Smooth muscle cell (in vitro differentiated cells): ENCODE data around the gene FAU. TPM values are rescaled to one million over a fixed set of nuclear protein-coding genes. Genes with fewer than 3 reads are reported as not detected.

Experiments used
- DNase-seq: peaks from one replicate; lab custom pipeline; 2025; ENCODE audit not compliant: unreplicated experiment; lab: John Stamatoyannopoulos, UW
- H2AFZ ChIP-seq: fragments of 200-600 bp; sonication (generic); 2 replicates; pipeline ENCODE4 v1.6.0; 2016; ENCODE audit warnings: antibody characterized with exemption, low read depth, mild to moderate bottlenecking
- H3F3A ChIP-seq: fragments of 200-600 bp; sonication (generic); 2 replicates; pipeline ENCODE4 v1.6.0; 2017; ENCODE audit warnings: antibody characterized with exemption, low read depth
- H3K27ac ChIP-seq: fragments of 200-600 bp; sonication (generic); 2 replicates; pipeline ENCODE4 v1.5.1; 2016; ENCODE audit warnings: low read depth, mild to moderate bottlenecking
- H3K27me3 ChIP-seq: fragments of 200-600 bp; sonication (generic); 2 replicates; pipeline ENCODE4 v1.6.1; 2016; ENCODE audit warnings: low read depth, mild to moderate bottlenecking
- H3K36me3 ChIP-seq: fragments of 200-600 bp; sonication (generic); 2 replicates; pipeline ENCODE4 v1.5.1; 2016; ENCODE audit warnings: low read depth
- H3K4me1 ChIP-seq: fragments of 200-600 bp; sonication (generic); 2 replicates; pipeline ENCODE4 v1.5.1; 2016; ENCODE audit warnings: low read depth
- H3K4me2 ChIP-seq: fragments of 200-600 bp; sonication (generic); 2 replicates; pipeline ENCODE4 v1.6.0; 2016; ENCODE audit warnings: mild to moderate bottlenecking
- H3K4me3 ChIP-seq: fragments of 200-600 bp; sonication (generic); 2 replicates; pipeline ENCODE4 v1.5.1; 2016; ENCODE audit warnings: mild to moderate bottlenecking
- H3K79me2 ChIP-seq: fragments of 200-600 bp; sonication (generic); 2 replicates; pipeline ENCODE4 v1.6.0; 2016; ENCODE audit warnings: low read depth, mild to moderate bottlenecking
- H3K9ac ChIP-seq: fragments of 200-600 bp; sonication (generic); 2 replicates; pipeline ENCODE4 v1.6.0; 2016; ENCODE audit warnings: low read depth
- H3K9me3 ChIP-seq: fragments of 200-600 bp; sonication (generic); replicated peaks from 2 replicates; pipeline ENCODE4 v1.5.1; 2016; ENCODE audit warnings: low read depth
- H4K20me1 ChIP-seq: fragments of 200-600 bp; sonication (generic); 2 replicates; pipeline ENCODE4 v1.6.0; 2016; ENCODE audit warnings: low read depth
- CTCF ChIP-seq: fragments of 200-600 bp; sonication (generic); IDR thresholded peaks from 2 replicates; pipeline ENCODE4 v1.5.1; 2017; ENCODE audit warnings: borderline replicate concordance, mild to moderate bottlenecking, antibody characterized with exemption; ENCODE audit not compliant: insufficient read depth, poor library complexity, severe bottlenecking
- WGBS: methylation state at CpG from one replicate; pipeline ENCODE4 v1.1.7; 2016; ENCODE audit warnings: low lambda C conversion rate; 5-methylcytosine and 5-hydroxymethylcytosine counted together
- polyA plus RNA-seq: library from polyadenylated mRNA; unstranded; fragments of >200 nt; fragmentation: Nextera tagmentation; extraction: Ambion mirVana; gene quantifications from 2 replicates; pipeline ENCODE4 v1.2.1, GENCODE V29; 2016
- total RNA-seq: library from RNA; depleted of rRNA; stranded (reverse); fragments of >200 nt; gene quantifications from 2 replicates; pipeline ENCODE4 v1.2.3, GENCODE V29; 2014

The FAU gene
- total and polyA plus RNA-seq, 2 experiments from 2014 or later: 509 to 537 TPM

GRCh38 chr11:65163684-65164083 lies 41.8 kb upstream of the FAU start:
- Histone ChIP-seq H3K9ac (no peak overlapping the region), H3K9me3 (no peaks in the 10 kb centered on the region), H3K79me2 (no peaks in the 10 kb centered on the region), H4K20me1 (no peaks in the 10 kb centered on the region), H3K4me3 (no peak overlapping the region), H3K27ac (no peak overlapping the region), H3K4me2 (no peak overlapping the region), H3F3A (no peaks in the 10 kb centered on the region), H3K4me1 (no peaks in the 10 kb centered on the region), H3K36me3 (no peaks in the 10 kb centered on the region), H2AFZ (no peak overlapping the region), H3K27me3 (no peaks in the 10 kb centered on the region)
- no peak for DNase-seq
- no peak for TF ChIP-seq CTCF
- 67% methylated on average over 2 of the region's 2 CpGs for WGBS

GRCh38 chr11:65160643-65161042 lies 38.7 kb upstream of the FAU start:
- no peaks in the 10 kb centered on the region for H4K20me1 ChIP-seq
- no peak overlapping the region for H3K4me3 ChIP-seq
- no peak overlapping the region for H3K27ac ChIP-seq
- H3K9ac ChIP-seq: no peak overlapping the region
- H3K36me3 ChIP-seq: no peaks in the 10 kb centered on the region
- WGBS: 80% methylated on average over 3 of the region's 3 CpGs
- H3K4me2 ChIP-seq: no peak overlapping the region
- no peak for TF ChIP-seq CTCF
- H3F3A ChIP-seq: no peaks in the 10 kb centered on the region
- no peaks in the 10 kb centered on the region for H3K4me1 ChIP-seq
- H3K9me3 ChIP-seq: no peaks in the 10 kb centered on the region
- no peaks in the 10 kb centered on the region for H3K79me2 ChIP-seq
- H3K27me3 ChIP-seq: no peaks in the 10 kb centered on the region
- DNase-seq: no peak
- H2AFZ ChIP-seq: no peak overlapping the region

GRCh38 chr11:65159012-65159411 lies 37.1 kb upstream of the FAU start:
- Histone ChIP-seq H3K27ac (no peak overlapping the region), H3K4me1 (no peaks in the 10 kb centered on the region), H3K79me2 (no peaks in the 10 kb centered on the region), H3K27me3 (no peaks in the 10 kb centered on the region), H3K9me3 (no peaks in the 10 kb centered on the region), H2AFZ (no peak overlapping the region), H3F3A (no peaks in the 10 kb centered on the region), H3K36me3 (no peaks in the 10 kb centered on the region), H3K4me3 (no peak overlapping the region), H3K4me2 (no peak overlapping the region), H4K20me1 (no peaks in the 10 kb centered on the region), H3K9ac (no peak overlapping the region)
- TF ChIP-seq CTCF: no peak
- no peak for DNase-seq
- 80% methylated on average over 5 of the region's 5 CpGs for WGBS

- Histone ChIP-seq H3K27me3 (peaks cover 5% of the 10 kb centered on the region), H3K27ac (no peak overlapping the region), H3K9ac (no peak overlapping the region), H3K4me2 (no peak overlapping the region), H3K4me1 (no peaks in the 10 kb centered on the region), H3K36me3 (no peaks in the 10 kb centered on the region), H3K4me3 (no peak overlapping the region), H4K20me1 (no peaks in the 10 kb centered on the region), H2AFZ (no peak overlapping the region), H3K79me2 (no peaks in the 10 kb centered on the region), H3F3A (no peaks in the 10 kb centered on the region), H3K9me3 (no peaks in the 10 kb centered on the region)
- WGBS: 92% methylated on average over 3 of the region's 3 CpGs
- no peak for TF ChIP-seq CTCF
- no peak for DNase-seq
Measured at GRCh38 chr11:65157336-65157735, 35.4 kb upstream of the FAU start.
